Lower lobe of right lung (tissue), 2 donors: ENCODE data around the gene GXYLT1. TPM values are rescaled to one million over a fixed set of nuclear protein-coding genes. Genes with fewer than 3 reads are reported as not detected.
A peak's percentile ranks its signal among the peaks of the same experiment; 100 is the strongest.

ENCODE experiments used
- ATAC-seq, 2 donors: fragments of 200-7000 bp; cut with Tn5 transposase; one replicate each; pipeline ENCODE4 v1.9.1; 2020 to 2022; ENCODE audit warnings: mild to moderate bottlenecking in 2 of 2, moderate library complexity in 2 of 2
- DNase-seq: peaks from one replicate; pipeline ENCODE4 v3.0.0-alpha.2; 2020
- H3K27ac ChIP-seq: fragments of 200-600 bp; one replicate; pipeline ENCODE4 v1.8.0; 2022
- H3K27me3 ChIP-seq: fragments of 200-600 bp; one replicate; pipeline ENCODE4 v1.8.0; 2022; ENCODE audit warnings: low read depth
- H3K36me3 ChIP-seq: fragments of 200-600 bp; one replicate; pipeline ENCODE4 v1.8.0; 2022; ENCODE audit warnings: mild to moderate bottlenecking
- H3K4me1 ChIP-seq: fragments of 200-600 bp; one replicate; pipeline ENCODE4 v1.8.0; 2022
- H3K4me3 ChIP-seq: fragments of 200-600 bp; one replicate; pipeline ENCODE4 v1.8.0; 2022; ENCODE audit warnings: mild to moderate bottlenecking
- H3K9me3 ChIP-seq: fragments of 200-600 bp; one replicate; pipeline ENCODE4 v1.8.0; 2022
- intact Hi-C: fragments of 100-400 bp; cut with DNase I; formaldehyde crosslinking; loops from one replicate; pipeline ENCODE4 v1.11.0; 2022
- total RNA-seq: library from RNA; stranded (reverse); fragmentation: NEBNext Ultra II Directional; extraction: Animal tissue kit (Norgen Biotek cat#: 25700); gene quantifications from one replicate; pipeline ENCODE4 v1.2.1, GENCODE V29; 2021
- TF ChIP-seq, protein P1 (sequence below): fragments of 200-600 bp; IDR thresholded peaks from one replicate; pipeline ENCODE4 v1.8.0; 2022; ENCODE audit warnings: antibody characterized with exemption, mild to moderate bottlenecking
- donor health status: DM: no; HTN: yes; CAD: no; lungs with severe emphysema.

GXYLT1 gene
- total RNA-seq, 1 donor from 2014 or later = 12.1 TPM

DNA sequence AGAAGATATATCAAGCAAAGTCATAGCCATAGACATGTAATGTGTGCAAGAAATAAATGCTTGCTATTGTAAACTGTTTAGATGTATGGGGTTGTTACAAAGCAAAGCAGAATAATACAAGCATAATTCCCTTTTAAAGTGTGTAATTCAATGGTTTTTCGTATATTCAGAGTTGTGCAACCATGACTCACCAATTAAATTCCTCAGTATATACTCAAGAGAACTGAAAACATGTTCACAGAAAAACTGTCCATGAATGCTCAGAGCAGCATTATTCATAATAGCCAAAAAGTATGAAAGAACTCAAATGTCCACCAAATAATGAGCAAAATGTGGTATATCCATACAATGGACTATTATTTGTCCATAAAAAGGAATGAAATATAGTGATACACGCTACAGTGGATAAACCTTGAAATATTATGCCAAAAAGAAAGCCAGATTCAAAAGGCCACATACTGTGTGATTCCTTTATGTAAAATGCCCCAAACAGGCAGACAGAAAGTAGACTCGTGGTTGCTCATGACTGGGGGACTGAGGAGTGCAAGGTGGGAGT, 9.3 kb downstream of the GXYLT1 start:
- no peak overlapping the region for H3K27ac ChIP-seq
- no peak overlapping the region for H3K4me3 ChIP-seq
- H3K4me1 ChIP-seq = peaks cover 7% of the 10 kb centered on the region
- intact Hi-C loops = loop anchor here (10.0 kb wide), 1 partner anchor 199 kb away; no protein-coding TSS in a partner anchor
- no peaks in the 10 kb centered on the region for H3K9me3 ChIP-seq
- no peaks in the 10 kb centered on the region for H3K36me3 ChIP-seq
- no peaks in the 10 kb centered on the region for H3K27me3 ChIP-seq
- DNase-seq = no peak
- ATAC-seq = no peak
- TF ChIP-seq, protein P1, sequence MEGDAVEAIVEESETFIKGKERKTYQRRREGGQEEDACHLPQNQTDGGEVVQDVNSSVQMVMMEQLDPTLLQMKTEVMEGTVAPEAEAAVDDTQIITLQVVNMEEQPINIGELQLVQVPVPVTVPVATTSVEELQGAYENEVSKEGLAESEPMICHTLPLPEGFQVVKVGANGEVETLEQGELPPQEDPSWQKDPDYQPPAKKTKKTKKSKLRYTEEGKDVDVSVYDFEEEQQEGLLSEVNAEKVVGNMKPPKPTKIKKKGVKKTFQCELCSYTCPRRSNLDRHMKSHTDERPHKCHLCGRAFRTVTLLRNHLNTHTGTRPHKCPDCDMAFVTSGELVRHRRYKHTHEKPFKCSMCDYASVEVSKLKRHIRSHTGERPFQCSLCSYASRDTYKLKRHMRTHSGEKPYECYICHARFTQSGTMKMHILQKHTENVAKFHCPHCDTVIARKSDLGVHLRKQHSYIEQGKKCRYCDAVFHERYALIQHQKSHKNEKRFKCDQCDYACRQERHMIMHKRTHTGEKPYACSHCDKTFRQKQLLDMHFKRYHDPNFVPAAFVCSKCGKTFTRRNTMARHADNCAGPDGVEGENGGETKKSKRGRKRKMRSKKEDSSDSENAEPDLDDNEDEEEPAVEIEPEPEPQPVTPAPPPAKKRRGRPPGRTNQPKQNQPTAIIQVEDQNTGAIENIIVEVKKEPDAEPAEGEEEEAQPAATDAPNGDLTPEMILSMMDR = no peak

DNA sequence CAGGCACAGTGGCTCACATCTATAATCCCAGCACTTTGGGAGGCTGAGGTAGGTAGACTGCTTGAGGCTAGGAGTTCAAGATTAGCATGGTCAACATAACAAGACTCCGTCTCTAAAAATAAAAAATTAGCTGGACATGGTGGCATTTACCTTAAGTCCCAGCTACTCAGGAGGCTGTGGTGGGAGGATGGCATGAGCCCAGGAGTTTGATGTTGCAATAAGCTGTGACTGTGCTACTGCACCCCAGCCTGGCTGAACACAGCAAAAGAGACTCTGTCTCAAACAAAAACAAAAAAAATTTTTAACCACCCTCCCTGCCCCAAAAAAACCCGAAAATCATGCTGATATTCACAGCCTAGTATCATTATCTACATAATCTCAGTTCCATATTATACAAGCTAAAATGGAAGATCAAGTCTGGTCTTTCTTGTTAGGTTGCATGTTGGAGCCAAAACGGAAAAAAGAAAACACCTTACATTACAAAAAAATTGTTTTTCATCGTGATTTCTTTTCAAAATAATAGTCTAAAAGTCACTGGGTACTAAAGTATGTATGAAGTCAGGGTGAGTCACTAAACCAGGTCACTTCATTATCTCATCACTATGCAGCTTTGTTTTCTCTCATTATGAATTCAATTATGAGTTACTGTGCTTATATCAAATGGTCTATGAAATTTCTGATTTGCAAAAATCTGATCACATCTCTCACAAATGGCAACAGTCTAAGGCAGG, 13.8 kb downstream of the GXYLT1 start:
- Histone ChIP-seq H3K27ac (no peak overlapping the region), H3K36me3 (no peaks in the 10 kb centered on the region), H3K4me3 (no peak overlapping the region), H3K4me1 (peaks cover 14% of the 10 kb centered on the region), H3K27me3 (no peaks in the 10 kb centered on the region), H3K9me3 (no peaks in the 10 kb centered on the region)
- DNase-seq = no peak
- intact Hi-C loops = loop anchor here (10.0 kb wide), 1 partner anchor 204 kb away; no protein-coding TSS in a partner anchor
- peak; percentile 70 to 88 for ATAC-seq
- TF ChIP-seq, protein P1 = no peak

DNA sequence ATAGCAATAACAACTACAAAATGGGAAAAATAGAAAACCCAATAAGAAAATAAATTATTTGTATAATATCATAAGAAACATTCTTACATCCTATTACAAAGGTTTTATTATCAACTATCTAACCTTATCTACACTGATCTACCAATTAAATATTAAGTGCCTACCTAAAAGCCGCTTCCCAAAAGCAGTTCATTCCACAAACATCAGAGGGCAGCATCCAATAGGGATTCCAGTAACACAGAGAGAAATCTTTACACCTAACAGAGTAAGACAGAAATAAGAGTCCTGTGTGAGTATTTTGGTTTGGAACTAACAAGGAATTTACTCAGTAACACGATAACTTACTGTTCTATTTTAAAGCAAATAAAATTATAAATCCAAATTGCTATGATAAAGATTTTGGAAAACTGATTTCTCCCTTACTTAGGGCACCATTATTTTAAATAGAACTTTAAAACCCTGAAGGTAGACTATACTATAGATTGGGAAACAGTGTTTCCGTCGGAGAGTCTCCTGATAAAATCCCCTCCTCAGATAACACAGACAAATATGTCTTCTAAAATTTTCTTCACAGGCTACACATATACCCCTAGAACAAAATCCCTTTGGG, 15.0 kb downstream of the GXYLT1 start:
- no peaks in the 10 kb centered on the region for H3K36me3 ChIP-seq
- peaks cover 14% of the 10 kb centered on the region for H3K4me1 ChIP-seq
- H3K27me3 ChIP-seq = no peaks in the 10 kb centered on the region
- no peaks in the 10 kb centered on the region for H3K9me3 ChIP-seq
- TF ChIP-seq, protein P1 = peak; percentile 81
- ATAC-seq (peak; percentile 80 to 91), DNase-seq (no peak)
- intact Hi-C loops = loop anchor here (10.0 kb wide), 1 partner anchor 205 kb away; no protein-coding TSS in a partner anchor
- H3K4me3 ChIP-seq = no peak overlapping the region
- no peak overlapping the region for H3K27ac ChIP-seq

DNA sequence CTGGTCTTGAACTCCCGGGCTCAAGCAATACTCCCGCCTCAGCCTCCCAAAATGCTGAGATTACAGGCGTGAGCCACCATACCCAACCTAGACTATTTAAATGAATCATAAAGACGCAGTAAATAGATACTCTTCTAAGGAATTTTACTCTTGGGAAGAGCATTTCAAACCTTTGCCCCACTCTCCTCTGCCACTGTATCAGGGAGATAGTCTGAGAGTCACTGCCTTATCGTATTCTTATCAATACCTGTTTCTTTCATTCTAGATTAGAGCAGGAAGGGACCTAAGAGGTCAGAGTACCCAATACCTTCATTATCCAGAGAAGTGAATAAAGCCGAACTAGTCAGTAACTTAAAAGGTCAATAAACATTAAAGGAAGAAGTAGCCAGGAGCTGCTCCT, 15.8 kb downstream of the GXYLT1 start:
- no peak for ATAC-seq
- H3K4me1 ChIP-seq = peaks cover 14% of the 10 kb centered on the region
- no peak overlapping the region for H3K27ac ChIP-seq
- intact Hi-C loops = no loop called here
- H3K9me3 ChIP-seq = no peaks in the 10 kb centered on the region
- H3K4me3 ChIP-seq = no peak overlapping the region
- TF ChIP-seq, protein P1 = no peak
- DNase-seq = no peak
- H3K27me3 ChIP-seq = no peaks in the 10 kb centered on the region
- H3K36me3 ChIP-seq = no peaks in the 10 kb centered on the region

DNA sequence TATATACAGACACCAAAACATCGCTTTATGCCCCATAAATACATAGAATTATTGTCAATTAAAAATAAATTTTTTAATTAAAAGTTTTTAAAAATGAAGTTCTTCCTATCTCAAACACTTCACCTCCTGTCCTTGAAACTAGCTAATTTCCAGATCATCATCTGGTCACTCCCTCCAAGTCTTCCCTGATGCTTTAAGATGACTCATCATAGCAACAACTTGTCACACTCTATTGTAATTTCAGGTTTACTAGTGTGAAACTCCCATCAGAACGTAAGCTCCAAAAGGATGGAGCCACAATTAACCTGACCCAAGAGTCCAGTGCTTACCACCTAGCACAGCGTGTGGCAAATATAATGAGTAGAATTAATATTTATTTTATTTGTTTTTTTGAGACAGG, 16.3 kb downstream of the GXYLT1 start:
- no peak overlapping the region for H3K27ac ChIP-seq
- H3K4me3 ChIP-seq = no peak overlapping the region
- peaks cover 14% of the 10 kb centered on the region for H3K4me1 ChIP-seq
- intact Hi-C loops = no loop called here
- H3K9me3 ChIP-seq = no peaks in the 10 kb centered on the region
- H3K27me3 ChIP-seq = no peaks in the 10 kb centered on the region
- no peak for DNase-seq
- TF ChIP-seq, protein P1 = no peak
- ATAC-seq = no peak
- no peaks in the 10 kb centered on the region for H3K36me3 ChIP-seq
